Activated CD4-positive, CD25-positive, alpha-beta regulatory T cell treated with anti-CD3 and anti-CD28 coated beads, Interleukin-2, amount 50 U/mL, for 16 hours (primary cell): Measurements from ENCODE around the gene TMEM178A.
"Not testable (repeated sequence)": the region's sequence is repeated elsewhere in the genome, so short reads cannot be mapped to it uniquely, and the experiment has no call there.

ENCODE experiments used
- DNase-seq: peaks from one replicate; pipeline ENCODE4 v3.0.0-alpha.2; 2020; ENCODE audit warnings: low read depth, low spot score

Gene TMEM178A

DNA sequence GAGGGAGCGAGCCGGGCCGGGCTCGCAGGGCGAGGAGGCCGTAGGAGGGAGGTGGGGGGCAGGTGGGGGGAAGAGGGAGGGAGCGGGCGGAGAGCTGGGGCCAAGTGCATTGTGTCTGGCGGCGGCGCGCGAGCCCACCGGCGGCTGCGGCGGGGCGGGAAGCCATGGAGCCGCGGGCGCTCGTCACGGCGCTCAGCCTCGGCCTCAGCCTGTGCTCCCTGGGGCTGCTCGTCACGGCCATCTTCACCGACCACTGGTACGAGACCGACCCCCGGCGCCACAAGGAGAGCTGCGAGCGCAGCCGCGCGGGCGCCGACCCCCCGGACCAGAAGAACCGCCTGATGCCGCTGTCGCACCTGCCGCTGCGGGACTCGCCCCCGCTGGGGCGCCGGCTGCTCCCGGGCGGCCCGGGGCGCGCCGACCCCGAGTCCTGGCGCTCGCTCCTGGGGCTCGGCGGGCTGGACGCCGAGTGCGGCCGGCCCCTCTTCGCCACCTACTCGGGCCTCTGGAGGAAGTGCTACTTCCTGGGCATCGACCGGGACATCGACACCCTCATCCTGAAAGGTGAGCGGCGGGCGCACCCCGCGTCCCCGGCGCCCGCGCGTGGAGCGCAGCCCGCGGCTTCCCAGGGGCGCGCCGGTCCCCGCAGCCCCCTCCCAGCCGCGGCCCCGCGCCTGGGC lies at the start of gene TMEM178A:
TSS of gene TMEM178A (plus strand) at position 107 of the 680 bp plus-strand sequence. CDS start at position 165, 58 bp downstream.
- no peak for DNase-seq

DNA sequence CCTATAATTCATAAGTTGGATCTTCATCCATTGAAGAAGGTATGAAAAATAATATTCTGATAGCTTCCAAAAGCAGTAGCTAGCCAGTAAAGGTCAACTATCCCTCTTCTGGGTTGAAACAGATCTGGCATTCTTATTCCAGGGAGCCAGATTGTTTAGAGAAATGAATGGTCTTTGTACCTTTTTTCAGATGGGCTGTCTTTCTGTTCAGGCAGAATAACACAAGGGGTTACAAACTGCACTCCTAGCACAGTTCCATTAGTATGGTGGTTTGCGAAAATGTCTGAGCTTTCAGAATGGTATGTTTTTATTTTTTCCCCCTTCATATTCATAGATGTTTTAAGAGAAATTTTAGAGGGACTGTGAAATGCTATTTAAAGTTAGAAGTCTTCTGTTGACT lies 47.5 kb upstream of the TMEM178A start:
- DNase-seq: no peak

- no peak for DNase-seq
Measured at GRCh38 chr2:39618736-39619135, 47.0 kb upstream of the TMEM178A start.

DNA sequence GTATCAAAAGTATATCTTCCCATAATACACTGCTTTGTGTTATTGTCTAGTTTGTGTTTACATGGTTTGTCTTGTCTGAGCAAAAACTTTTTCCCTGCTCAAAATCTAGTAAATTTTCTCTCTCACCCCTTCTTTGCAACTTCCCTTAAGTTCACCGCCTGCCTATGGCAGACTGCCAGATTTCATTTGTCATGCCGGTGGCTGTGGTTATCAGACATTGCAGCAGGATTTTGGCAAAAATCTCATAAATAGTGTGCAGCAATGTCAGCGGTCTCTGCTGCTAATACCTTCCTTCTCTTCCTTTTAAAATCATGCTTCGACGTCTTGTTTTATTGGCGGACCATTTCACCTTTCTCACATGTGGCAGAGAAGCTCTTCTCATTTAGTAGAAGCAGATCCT lies 45.6 kb upstream of the TMEM178A start:
- DNase-seq: no peak

DNA sequence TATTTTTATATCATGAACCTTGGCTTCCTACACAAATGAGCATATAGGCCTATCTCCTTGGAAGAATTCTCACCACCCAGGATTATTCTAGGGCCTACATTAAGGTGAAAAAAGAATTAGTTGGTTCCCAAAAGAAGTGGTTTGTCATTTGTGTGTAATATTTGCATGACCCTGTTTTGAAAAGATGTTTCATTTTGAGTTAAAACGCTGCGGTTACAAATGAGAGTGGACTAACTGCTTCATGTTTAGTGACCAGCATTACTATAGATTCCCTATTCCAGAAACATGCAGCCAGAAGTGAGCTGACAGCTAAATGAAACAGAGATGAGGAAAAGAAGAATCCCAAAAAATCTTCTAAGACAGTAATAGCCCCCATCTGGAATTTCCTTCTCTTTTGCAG lies 44.1 kb upstream of the TMEM178A start:
- DNase-seq: no peak

DNA sequence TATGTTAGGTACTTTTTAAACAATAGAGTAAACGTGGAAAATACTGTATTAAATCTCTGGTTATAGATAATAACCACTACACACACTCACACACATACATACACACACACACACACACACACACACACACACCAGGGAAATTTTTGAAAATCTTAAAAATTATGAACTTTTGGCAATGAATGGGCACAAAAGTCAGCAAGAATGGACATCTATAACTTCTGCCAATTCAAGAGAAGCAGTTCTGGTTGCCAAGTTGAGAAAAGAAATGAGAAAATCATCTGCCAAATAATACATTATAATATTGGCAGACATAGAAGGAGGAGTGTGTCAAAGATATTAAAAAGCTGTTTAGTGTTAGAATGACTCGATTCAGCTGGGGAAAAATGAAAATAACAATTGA lies 42.9 kb upstream of the TMEM178A start:
- DNase-seq: no peak

GRCh38 chr2:39623917-39624316 lies 41.8 kb upstream of the TMEM178A start:
- DNase-seq: no peak

DNA sequence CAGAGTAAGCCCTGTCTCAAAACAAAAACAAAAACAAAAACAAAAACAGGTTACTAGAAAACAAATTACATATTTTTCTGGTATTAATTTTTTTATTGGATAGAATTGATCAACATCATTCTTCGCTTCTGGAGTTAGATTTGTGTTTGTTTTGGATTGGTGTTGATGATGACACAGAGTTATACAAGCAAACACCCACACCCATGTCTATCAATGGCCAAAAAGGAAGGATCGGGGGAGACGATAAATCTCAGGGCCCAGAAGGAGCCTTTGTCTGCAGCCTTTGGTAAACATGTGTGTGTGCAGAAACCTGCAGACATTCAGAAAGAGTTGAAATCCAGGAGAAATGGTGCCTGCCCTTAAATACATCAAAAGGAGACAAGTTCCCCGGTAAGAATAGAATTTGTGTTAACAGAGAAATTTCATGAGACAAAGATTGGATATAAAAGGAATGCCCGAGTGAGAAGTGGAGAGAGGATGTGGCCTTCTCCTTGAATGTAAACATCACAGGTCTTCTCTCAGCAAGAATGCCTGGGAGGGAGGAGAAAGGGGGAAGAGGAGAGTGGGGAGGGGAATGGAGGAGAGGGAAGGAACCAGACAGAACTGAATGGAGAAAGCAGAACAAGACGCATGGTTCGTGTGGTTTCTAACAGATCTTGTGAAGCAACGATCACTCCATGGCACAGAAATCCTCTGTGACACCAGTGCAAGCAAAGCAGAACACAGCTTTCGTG lies 40.4 kb upstream of the TMEM178A start:
- DNase-seq: no peak

GRCh38 chr2:39625927-39626270 lies 39.8 kb upstream of the TMEM178A start:
- no peak for DNase-seq

DNA sequence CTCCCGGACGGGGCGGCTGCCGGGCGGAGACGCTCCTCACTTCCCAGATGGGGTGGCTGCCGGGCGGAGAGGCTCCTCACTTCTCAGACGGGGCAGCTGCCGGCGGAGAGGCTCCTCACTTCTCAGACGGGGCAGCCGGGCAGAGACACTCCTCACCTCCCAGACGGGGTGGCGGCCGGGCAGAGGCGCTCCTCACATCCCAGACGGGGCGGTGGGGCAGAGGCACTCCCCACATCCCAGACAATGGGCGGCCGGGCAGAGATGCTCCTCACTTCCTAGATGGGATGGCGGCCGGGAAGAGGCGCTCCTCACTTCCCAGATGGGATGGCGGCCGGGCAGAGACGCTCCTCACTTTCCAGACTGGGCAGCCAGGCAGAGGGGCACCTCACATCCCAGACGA lies 37.4 kb upstream of the TMEM178A start:
- not testable (repeated sequence) for DNase-seq

GRCh38 chr2:39629646-39630045 lies 36.1 kb upstream of the TMEM178A start:
- no peak for DNase-seq

- no peak for DNase-seq
Measured at GRCh38 chr2:39631256-39631655, 34.5 kb upstream of the TMEM178A start.

DNA sequence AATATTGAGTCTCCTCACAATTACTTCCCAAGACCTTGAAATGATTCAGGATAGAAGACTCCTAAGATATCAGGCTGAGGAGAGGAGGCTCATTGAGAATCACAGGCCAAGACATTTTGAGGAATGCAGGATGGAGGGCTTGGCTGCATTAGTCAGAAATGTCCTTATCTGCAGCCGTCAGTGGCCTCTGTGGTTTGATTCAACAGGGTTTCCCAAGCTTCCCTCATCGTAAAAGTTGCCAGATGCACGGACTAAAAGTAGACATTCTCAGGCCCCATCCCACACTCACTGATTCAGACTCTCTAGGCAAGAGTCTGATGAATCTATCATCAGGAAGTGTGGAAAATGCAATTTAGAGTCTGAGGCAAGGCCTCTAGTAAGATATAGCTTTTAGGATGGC lies 34.0 kb upstream of the TMEM178A start:
- no peak for DNase-seq

DNA sequence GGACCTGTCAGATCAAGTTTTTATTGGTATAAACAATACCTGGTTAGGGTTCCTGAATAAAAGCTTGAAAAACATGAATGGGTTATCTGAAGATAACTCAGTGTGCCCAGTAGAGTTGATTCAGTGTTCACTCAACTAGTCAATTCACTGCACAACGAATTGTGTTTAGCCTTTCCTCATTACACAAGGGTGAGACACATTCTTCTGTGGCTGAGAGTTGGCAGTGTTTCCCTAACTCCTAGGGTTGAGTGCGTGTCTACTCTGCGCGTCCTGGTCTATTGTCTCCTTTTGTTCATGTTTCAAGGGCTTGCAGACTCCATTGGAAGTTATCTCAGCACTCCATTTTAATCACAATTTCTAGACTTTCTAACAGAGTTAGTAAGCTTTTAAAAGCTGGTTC lies 32.8 kb upstream of the TMEM178A start:
- no peak for DNase-seq

- no peak for DNase-seq
Measured at GRCh38 chr2:39636306-39636705, 29.4 kb upstream of the TMEM178A start.

DNA sequence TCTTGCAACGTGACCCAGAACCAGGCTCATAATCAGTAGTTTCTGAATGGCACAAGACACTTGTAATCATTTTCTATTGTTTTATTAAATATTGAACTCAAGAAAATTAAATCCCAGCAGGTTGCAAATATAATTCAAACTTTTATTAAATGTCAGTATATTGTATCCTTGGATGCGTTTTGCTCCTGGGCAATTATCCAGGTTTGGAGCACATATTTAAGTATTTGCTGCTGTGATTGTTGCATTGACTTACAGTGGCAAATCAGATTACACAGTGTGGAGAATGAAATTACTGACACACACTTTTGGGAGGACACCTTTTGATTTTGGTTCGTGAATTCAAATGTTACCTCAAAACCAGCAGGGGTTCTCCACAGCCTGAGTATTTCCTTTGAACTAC lies 27.1 kb upstream of the TMEM178A start:
- no peak for DNase-seq

- DNase-seq: no peak
Measured at GRCh38 chr2:39640107-39640506, 25.6 kb upstream of the TMEM178A start.

- DNase-seq: no peak
Measured at GRCh38 chr2:39640681-39641080, 25.0 kb upstream of the TMEM178A start.

- no peak for DNase-seq
Measured at GRCh38 chr2:39641635-39642034, 24.1 kb upstream of the TMEM178A start.

GRCh38 chr2:39642051-39642718 lies 23.5 kb upstream of the TMEM178A start:
- DNase-seq: no peak

- no peak for DNase-seq
Measured at GRCh38 chr2:39645826-39646225, 19.9 kb upstream of the TMEM178A start.

- no peak for DNase-seq
Measured at GRCh38 chr2:39646267-39646666, 19.4 kb upstream of the TMEM178A start.
